H9 (cell line): ENCODE results near the gene CHST2. TPM values are rescaled to one million over a fixed set of nuclear protein-coding genes. Genes with fewer than 3 reads are reported as not detected.

Experiments
- DNase-seq: peaks from one replicate; pipeline ENCODE4 v3.0.0-alpha.2; 2017
- H2AFZ ChIP-seq: one replicate; pipeline ENCODE4 v1.6.1; 2013; ENCODE audit warnings: mild to moderate bottlenecking, low read length, control low read depth, moderate library complexity
- H2AK5ac ChIP-seq: 2 replicates; pipeline ENCODE4 v1.6.1; 2013; ENCODE audit warnings: low read length, control low read depth, mixed read lengths; ENCODE audit not compliant: insufficient read length
- H2BK120ac ChIP-seq: one replicate; pipeline ENCODE4 v1.6.1; 2013; ENCODE audit warnings: low read depth, mild to moderate bottlenecking, low read length, control low read depth, inconsistent platforms; ENCODE audit not compliant: poor library complexity, severe bottlenecking
- H2BK12ac ChIP-seq: 2 replicates; pipeline ENCODE4 v1.6.1; 2013; ENCODE audit warnings: low read length, control low read depth, mixed read lengths, low read depth; ENCODE audit not compliant: insufficient read length
- H2BK15ac ChIP-seq: 2 replicates; pipeline ENCODE4 v1.6.1; 2013; ENCODE audit warnings: low read depth, low read length, control low read depth
- H2BK20ac ChIP-seq: one replicate; pipeline ENCODE4 v1.6.1; 2013; ENCODE audit warnings: low read depth, mild to moderate bottlenecking, low read length, control low read depth, inconsistent platforms; ENCODE audit not compliant: poor library complexity, severe bottlenecking
- H2BK5ac ChIP-seq: 2 replicates; pipeline ENCODE4 v1.6.1; 2013; ENCODE audit warnings: low read length, control low read depth, mixed read lengths; ENCODE audit not compliant: insufficient read length
- H3K14ac ChIP-seq: 2 replicates; pipeline ENCODE4 v1.6.1; 2013; ENCODE audit warnings: low read length, control low read depth; ENCODE audit not compliant: insufficient read depth
- H3K18ac ChIP-seq: 2 replicates; pipeline ENCODE4 v1.6.1; 2013; ENCODE audit warnings: low read depth, mild to moderate bottlenecking, mixed read lengths, low read length, control low read depth; ENCODE audit not compliant: insufficient read length
- H3K23ac ChIP-seq: 2 replicates; pipeline ENCODE4 v1.6.1; 2013; ENCODE audit warnings: low read length, control low read depth, mixed read lengths, low read depth; ENCODE audit not compliant: insufficient read length
- H3K23me2 ChIP-seq: 2 replicates; pipeline ENCODE4 v1.6.1; 2013; ENCODE audit warnings: low read depth, mild to moderate bottlenecking, mixed read lengths, low read length, control low read depth; ENCODE audit not compliant: insufficient read length, poor library complexity, severe bottlenecking
- H3K27ac ChIP-seq: 2 replicates; pipeline ENCODE4 v1.5.1; 2013; ENCODE audit warnings: low read length, control low read depth, mixed read lengths, low read depth; ENCODE audit not compliant: insufficient read length
- H3K27me3 ChIP-seq: 2 replicates; pipeline ENCODE4 v1.6.1; 2013; ENCODE audit warnings: low read length, control low read depth, inconsistent platforms; ENCODE audit not compliant: insufficient read depth
- H3K4ac ChIP-seq: 2 replicates; pipeline ENCODE4 v1.6.1; 2013; ENCODE audit warnings: low read depth, mild to moderate bottlenecking, control low read depth, inconsistent platforms, low read length, moderate library complexity
- H3K4me1 ChIP-seq: 2 replicates; pipeline ENCODE4 v1.6.1; 2013; ENCODE audit warnings: low read length, control low read depth, inconsistent platforms; ENCODE audit not compliant: insufficient read depth
- H3K4me2 ChIP-seq: 2 replicates; pipeline ENCODE4 v1.6.1; 2013; ENCODE audit warnings: low read length, control low read depth, mixed read lengths; ENCODE audit not compliant: insufficient read length, insufficient read depth
- H3K56ac ChIP-seq: 2 replicates; pipeline ENCODE4 v1.6.1; 2013; ENCODE audit warnings: low read depth, mild to moderate bottlenecking, mixed read lengths, low read length, control low read depth; ENCODE audit not compliant: insufficient read length
- H3K79me1 ChIP-seq: 2 replicates; pipeline ENCODE4 v1.6.1; 2013; ENCODE audit warnings: low read depth, mild to moderate bottlenecking, moderate library complexity, low read length, control low read depth, inconsistent platforms; ENCODE audit not compliant: insufficient read depth, poor library complexity, severe bottlenecking
- H3K79me2 ChIP-seq: 2 replicates; pipeline ENCODE4 v1.6.1; 2013; ENCODE audit warnings: low read length, control low read depth, inconsistent platforms; ENCODE audit not compliant: insufficient read depth
- H3K9ac ChIP-seq: 2 replicates; pipeline ENCODE4 v1.6.1; 2013; ENCODE audit warnings: low read length, control low read depth, mixed read lengths; ENCODE audit not compliant: insufficient read length; ENCODE audit errors: extremely low read depth
- H3K9me3 ChIP-seq: one replicate; pipeline ENCODE4 v1.6.1; 2013; ENCODE audit warnings: low read depth, low read length, inconsistent platforms; ENCODE audit not compliant: control insufficient read depth
- H3T11ph ChIP-seq: one replicate; pipeline ENCODE4 v1.6.1; 2013; ENCODE audit warnings: mild to moderate bottlenecking, low read length, control low read depth, inconsistent platforms
- H4K20me1 ChIP-seq: one replicate; pipeline ENCODE4 v1.6.1; 2013; ENCODE audit not compliant: control insufficient read depth, insufficient read length, insufficient read depth
- H4K5ac ChIP-seq: 2 replicates; pipeline ENCODE4 v1.6.1; 2013; ENCODE audit warnings: low read depth, mild to moderate bottlenecking, mixed read lengths, low read length, control low read depth; ENCODE audit not compliant: insufficient read length
- H4K8ac ChIP-seq: replicated peaks from 2 replicates; pipeline ENCODE4 v1.6.1; 2013; ENCODE audit warnings: low read length, control low read depth, mixed read lengths, low read depth; ENCODE audit not compliant: insufficient read length
- H4K91ac ChIP-seq: 2 replicates; pipeline ENCODE4 v1.6.1; 2013; ENCODE audit warnings: low read depth, mild to moderate bottlenecking, moderate library complexity, mixed read lengths, low read length, control low read depth; ENCODE audit not compliant: insufficient read length
- H3K27ac Mint-ChIP-seq, 3 experiments: 2 replicates in 2 of 3; 3 replicates in 1 of 3; pipeline ENCODE4 v1.8.0; 2020 to 2021; ENCODE audit warnings: mixed read lengths in 3 of 3, mild to moderate bottlenecking in 1 of 3, moderate library complexity in 1 of 3
- H3K27me3 Mint-ChIP-seq: 2 replicates; pipeline ENCODE4 v1.8.0; 2021; ENCODE audit warnings: low read depth, mild to moderate bottlenecking, moderate library complexity, mixed read lengths
- H3K36me3 Mint-ChIP-seq, 3 experiments: 2 replicates in 2 of 3; 3 replicates in 1 of 3; pipeline ENCODE4 v1.8.0; 2020 to 2021; ENCODE audit warnings: low read depth in 3 of 3, mixed read lengths in 3 of 3; ENCODE audit not compliant: insufficient read depth in 1 of 3
- H3K4me1 Mint-ChIP-seq, 2 experiments: 2 replicates each; pipeline ENCODE4 v1.8.0; 2020; ENCODE audit warnings: mixed read lengths in 2 of 2
- H3K4me3 Mint-ChIP-seq, 2 experiments: 2 replicates in 1 of 2; 3 replicates in 1 of 2; pipeline ENCODE4 v1.8.0; 2020 to 2021; ENCODE audit warnings: mild to moderate bottlenecking in 2 of 2, mixed read lengths in 2 of 2, moderate library complexity in 1 of 2
- H3K9me3 Mint-ChIP-seq, 2 experiments: 2 replicates in 1 of 2; 3 replicates in 1 of 2; pipeline ENCODE4 v1.8.0; 2020; ENCODE audit warnings: mild to moderate bottlenecking in 2 of 2, mixed read lengths in 2 of 2, moderate library complexity in 1 of 2
- WGBS: extraction: QIAGEN DNeasy Blood & Tissue Kit; methylation state at CpG from one replicate; pipeline ENCODE4 v1.1.7; 2013; ENCODE audit warnings: missing lambda C conversion rate, low lambda C conversion rate, mixed read lengths; ENCODE audit not compliant: insufficient read length; ENCODE audit errors: extremely low coverage; 5-methylcytosine and 5-hydroxymethylcytosine counted together
- total RNA-seq: library from RNA; stranded (reverse); gene quantifications from 2 replicates; pipeline ENCODE4 v1.2.1, GENCODE V29; 2021
- TF ChIP-seq, protein P1 (sequence below): fragments of 200-600 bp; sonication (generic); conservative IDR thresholded peaks from 3 replicates; pipeline ENCODE4 v1.8.0; 2021; ENCODE audit warnings: antibody characterized with exemption, mild to moderate bottlenecking

CHST2 gene
- total RNA-seq, 1 experiment from 2014 or later: 5.8 TPM

- Histone ChIP-seq H4K8ac (no peak overlapping the region), H2BK20ac (no peak overlapping the region), H3K23ac (no peak overlapping the region), H3T11ph (no peak overlapping the region), H2AK5ac (no peak overlapping the region), H3K79me1 (no peaks in the 10 kb centered on the region), H3K9ac (no peak overlapping the region), H3K27ac (no peak overlapping the region), H4K5ac (no peak overlapping the region), H3K79me2 (no peaks in the 10 kb centered on the region), H3K9me3 (peaks cover 12% of the 10 kb centered on the region), H4K91ac (no peak overlapping the region), H2BK5ac (no peak overlapping the region), H3K4ac (no peak overlapping the region), H2BK12ac (no peak overlapping the region), H3K56ac (no peak overlapping the region), H3K23me2 (no peaks in the 10 kb centered on the region), H2BK120ac (no peak overlapping the region), H3K4me2 (no peak overlapping the region), H3K14ac (no peak overlapping the region), H4K20me1 (no peaks in the 10 kb centered on the region), H3K4me1 (no peaks in the 10 kb centered on the region), H3K18ac (no peak overlapping the region), H3K27me3 (no peaks in the 10 kb centered on the region), H2AFZ (no peak overlapping the region), H2BK15ac (no peak overlapping the region)
- Mint-ChIP-seq H3K9me3 (peaks cover 29 to 35% of the 10 kb centered on the region in 2 experiments), H3K4me1 (no peaks in the 10 kb centered on the region; a peak in 1 of 4 replicates), H3K27me3 (no peaks in the 10 kb centered on the region), H3K36me3 (peaks cover 14 to 27% (median 19%) of the 10 kb centered on the region in 3 experiments), H3K4me3 (no peak overlapping the region), H3K27ac (no peak overlapping the region)
- TF ChIP-seq, protein P1, sequence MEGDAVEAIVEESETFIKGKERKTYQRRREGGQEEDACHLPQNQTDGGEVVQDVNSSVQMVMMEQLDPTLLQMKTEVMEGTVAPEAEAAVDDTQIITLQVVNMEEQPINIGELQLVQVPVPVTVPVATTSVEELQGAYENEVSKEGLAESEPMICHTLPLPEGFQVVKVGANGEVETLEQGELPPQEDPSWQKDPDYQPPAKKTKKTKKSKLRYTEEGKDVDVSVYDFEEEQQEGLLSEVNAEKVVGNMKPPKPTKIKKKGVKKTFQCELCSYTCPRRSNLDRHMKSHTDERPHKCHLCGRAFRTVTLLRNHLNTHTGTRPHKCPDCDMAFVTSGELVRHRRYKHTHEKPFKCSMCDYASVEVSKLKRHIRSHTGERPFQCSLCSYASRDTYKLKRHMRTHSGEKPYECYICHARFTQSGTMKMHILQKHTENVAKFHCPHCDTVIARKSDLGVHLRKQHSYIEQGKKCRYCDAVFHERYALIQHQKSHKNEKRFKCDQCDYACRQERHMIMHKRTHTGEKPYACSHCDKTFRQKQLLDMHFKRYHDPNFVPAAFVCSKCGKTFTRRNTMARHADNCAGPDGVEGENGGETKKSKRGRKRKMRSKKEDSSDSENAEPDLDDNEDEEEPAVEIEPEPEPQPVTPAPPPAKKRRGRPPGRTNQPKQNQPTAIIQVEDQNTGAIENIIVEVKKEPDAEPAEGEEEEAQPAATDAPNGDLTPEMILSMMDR: no peak
- no CpG with 5 or more reads among the region's 5 CpGs for WGBS
- no peak for DNase-seq
Measured at GRCh38 chr3:143105170-143105569, 14.4 kb upstream of the CHST2 start.
